Tibial nerve (tissue), 4 donors: Measurements from ENCODE around the gene P3R3URF. TPM values are rescaled to one million over a fixed set of nuclear protein-coding genes. Genes with fewer than 3 reads are reported as not detected.
A peak's percentile ranks its signal among the peaks of the same experiment; 100 is the strongest.

Experiments used
- DNase-seq, 2 donors: peaks; one replicate each; pipeline ENCODE4 v3.0.0-alpha.2; 2019; ENCODE audit warnings: low spot score in 2 of 2
- H3K27ac ChIP-seq, 4 donors: fragments of 200-600 bp; sonication (generic) in 3 of 4; one replicate each; pipeline ENCODE4 v1.5.1; 2017 to 2019; ENCODE audit warnings: mild to moderate bottlenecking in 1 of 4
- H3K27me3 ChIP-seq, 2 donors: fragments of 200-600 bp; sonication (generic) in 1 of 2; one replicate each; pipeline versions ENCODE4 v1.5.1 to v1.6.0; 2017 to 2019
- H3K36me3 ChIP-seq, 3 donors: fragments of 200-600 bp; sonication (generic); one replicate each; pipeline ENCODE4 v1.5.1; 2018 to 2019
- H3K4me1 ChIP-seq, 4 donors: fragments of 200-600 bp; sonication (generic) in 3 of 4; one replicate each; pipeline ENCODE4 v1.5.1; 2017 to 2019
- H3K4me3 ChIP-seq, 4 donors: fragments of 200-600 bp; sonication (generic) in 3 of 4; one replicate each; pipeline ENCODE4 v1.5.1; 2017 to 2019; ENCODE audit warnings: mild to moderate bottlenecking in 1 of 4, moderate library complexity in 1 of 4
- H3K9me3 ChIP-seq, 4 donors: fragments of 200-600 bp; sonication (generic) in 3 of 4; one replicate each; pipeline ENCODE4 v1.5.1; 2017 to 2019
- CTCF ChIP-seq, 5 experiments: fragments of 200-600 bp in 3 of 5; fragments of 450-650 bp in 2 of 5; sonication (generic) in 3 of 5; IDR thresholded peaks; one replicate each; pipeline ENCODE4 v1.5.1; 2016 to 2019; ENCODE audit warnings: antibody characterized with exemption in 5 of 5, mild to moderate bottlenecking in 3 of 5, moderate library complexity in 2 of 5
- EP300 ChIP-seq, 2 donors: sonication (generic); formaldehyde crosslinking; IDR thresholded peaks; one replicate each; pipeline ENCODE4 v1.6.1; 2017; ENCODE audit warnings: antibody characterized with exemption in 2 of 2, mild to moderate bottlenecking in 1 of 2
- POLR2A ChIP-seq, 2 donors: fragments of 450-650 bp; IDR thresholded peaks; one replicate each; pipeline ENCODE4 v1.6.1; 2017; ENCODE audit warnings: antibody characterized with exemption in 2 of 2, mild to moderate bottlenecking in 2 of 2, moderate library complexity in 2 of 2
- WGBS, 2 donors: methylation state at CpG; one replicate each; pipeline ENCODE4 v1.1.5; 2018; 5-methylcytosine and 5-hydroxymethylcytosine counted together
- total RNA-seq, 4 donors: library from RNA; depleted of rRNA; stranded (reverse); fragments of >200 nt; gene quantifications; one replicate each; pipeline ENCODE4 v1.1.0, GENCODE V29; 2016

Gene P3R3URF
- total RNA-seq, 4 donors from 2014 or later: not detected

GRCh38 chr1:46183926-46184557, 7.8 kb upstream of the P3R3URF start:
- no peak for TF ChIP-seq CTCF (IDR thresholded peaks at IDR 0.05)
- no peak for TF ChIP-seq POLR2A (IDR thresholded peaks at IDR 0.05)
- TF ChIP-seq EP300 (IDR thresholded peaks at IDR 0.05): no peak
- 78 to 80% methylated on average over 12 of the region's 12 CpGs for WGBS, 2 donors
- H3K4me1 ChIP-seq: peaks cover 0 to 39% (median 5%) of the 10 kb centered on the region in 4 donors
- H3K4me3 ChIP-seq: no peak overlapping the region
- peaks cover 0 to 23% (median 6%) of the 10 kb centered on the region in 3 donors for H3K36me3 ChIP-seq
- no peaks in the 10 kb centered on the region for H3K9me3 ChIP-seq
- no peak for DNase-seq
- peak overlapping the region in 3 of 4 donors; percentile 65 to 70 (median 70) for H3K27ac ChIP-seq
- H3K27me3 ChIP-seq: no peaks in the 10 kb centered on the region

GRCh38 chr1:46183079-46183847, 7.0 kb upstream of the P3R3URF start:
- WGBS, 2 donors: 42 to 51% methylated on average over 6 to 8 of the region's 8 CpGs
- peaks cover 0 to 15% (median 6%) of the 10 kb centered on the region in 3 donors for H3K36me3 ChIP-seq
- no peak for TF ChIP-seq POLR2A (IDR thresholded peaks at IDR 0.05)
- no peak for TF ChIP-seq CTCF (IDR thresholded peaks at IDR 0.05)
- TF ChIP-seq EP300 (IDR thresholded peaks at IDR 0.05): peak in 1 of 2 donors; percentile 9
- H3K9me3 ChIP-seq: no peaks in the 10 kb centered on the region
- no peaks in the 10 kb centered on the region for H3K27me3 ChIP-seq
- H3K27ac ChIP-seq: peak overlapping the region in 3 of 4 donors; percentile 65 to 70 (median 70)
- DNase-seq: no peak
- no peak overlapping the region for H3K4me3 ChIP-seq
- peaks cover 0 to 32% (median 5%) of the 10 kb centered on the region in 4 donors for H3K4me1 ChIP-seq

GRCh38 chr1:46181343-46182260, 5.3 kb upstream of the P3R3URF start:
- Histone ChIP-seq H3K9me3 (no peaks in the 10 kb centered on the region), H3K27ac (peak overlapping the region in 1 of 4 donors; percentile 59), H3K4me3 (no peak overlapping the region), H3K27me3 (no peaks in the 10 kb centered on the region), H3K4me1 (peaks cover 0 to 32% (median 5%) of the 10 kb centered on the region in 4 donors), H3K36me3 (no peaks in the 10 kb centered on the region)
- WGBS, 2 donors: 56 to 60% methylated on average over 10 of the region's 10 CpGs
- DNase-seq: no peak
- TF ChIP-seq POLR2A (IDR thresholded peaks at IDR 0.05) (no peak), CTCF (IDR thresholded peaks at IDR 0.05) (no peak), EP300 (IDR thresholded peaks at IDR 0.05) (no peak)

- WGBS, 2 donors: 58 to 67% methylated on average over 11 to 12 of the region's 12 CpGs
- H3K36me3 ChIP-seq: no peaks in the 10 kb centered on the region
- no peak for DNase-seq
- H3K4me1 ChIP-seq: peaks cover 0 to 36% (median 6%) of the 10 kb centered on the region in 4 donors
- H3K27ac ChIP-seq: peak overlapping the region in 1 of 4 donors; percentile 59
- no peaks in the 10 kb centered on the region for H3K27me3 ChIP-seq
- H3K4me3 ChIP-seq: no peak overlapping the region
- TF ChIP-seq POLR2A (IDR thresholded peaks at IDR 0.05): no peak
- no peak for TF ChIP-seq CTCF (IDR thresholded peaks at IDR 0.05)
- TF ChIP-seq EP300 (IDR thresholded peaks at IDR 0.05): no peak
- H3K9me3 ChIP-seq: no peaks in the 10 kb centered on the region
These were observed 3.9 kb upstream of the P3R3URF start for GRCh38 chr1:46180082-46180616.
